HT1080 (cell line): Measurements from ENCODE around the gene HMGB3. TPM values are rescaled to one million over a fixed set of nuclear protein-coding genes. Genes with fewer than 3 reads are reported as not detected.
A peak's percentile ranks its signal among the peaks of the same experiment; 100 is the strongest.
"Not testable (repeated sequence)": the region's sequence is repeated elsewhere in the genome, so short reads cannot be mapped to it uniquely, and the experiment has no call there.

Experiments
- DNase-seq: peaks from one replicate; pipeline ENCODE4 v3.0.0-alpha.2; 2015; ENCODE audit warnings: low read depth
- total RNA-seq: library from RNA; depleted of rRNA; stranded (reverse); fragments of >200 nt; shearing (Covaris generic); gene quantifications from 2 replicates; pipeline ENCODE4 v1.2.3, GENCODE V29; 2014

The HMGB3 gene
- total RNA-seq, 1 experiment from 2014 or later = 28.1 TPM

- no peak for DNase-seq
Measured at GRCh38 chrX:150975655-150976390, 7.3 kb upstream of the HMGB3 start.

- DNase-seq = no peak
Measured at GRCh38 chrX:150977411-150978162, 5.5 kb upstream of the HMGB3 start.

GRCh38 chrX:150980186-150980585 is 2.9 kb upstream of the HMGB3 start:
- no peak for DNase-seq

GRCh38 chrX:150980711-150981110 is 2.4 kb upstream of the HMGB3 start:
- DNase-seq = no peak

GRCh38 chrX:150982235-150982787 is 824 bp upstream of the HMGB3 start:
- no peak for DNase-seq

- DNase-seq = no peak
Measured at GRCh38 chrX:150983521-150984168, 510 bp downstream of the HMGB3 start.

- no peak for DNase-seq
Measured at GRCh38 chrX:150984169-150984824, 1.2 kb downstream of the HMGB3 start.

- not testable (repeated sequence) for DNase-seq
Measured at GRCh38 chrX:150987687-150988086, 4.6 kb downstream of the HMGB3 start.

GRCh38 chrX:150989420-150989819 is 6.3 kb downstream of the HMGB3 start:
- DNase-seq = no peak

GRCh38 chrX:150990910-150991309 is 7.8 kb downstream of the HMGB3 start:
- no peak for DNase-seq

- no peak for DNase-seq
Measured at GRCh38 chrX:151000861-151001331, 17.8 kb downstream of the HMGB3 start.

- DNase-seq = no peak
Measured at GRCh38 chrX:151004085-151004484, 20.9 kb downstream of the HMGB3 start.

GRCh38 chrX:151006410-151007109 is 23.4 kb downstream of the HMGB3 start:
- DNase-seq = no peak

GRCh38 chrX:151009582-151009981 is 26.4 kb downstream of the HMGB3 start:
- DNase-seq = no peak

- no peak for DNase-seq
Measured at GRCh38 chrX:151013164-151013743, 30.1 kb downstream of the HMGB3 start.

- no peak for DNase-seq
Measured at GRCh38 chrX:151015684-151016083, 32.5 kb downstream of the HMGB3 start.

GRCh38 chrX:151019856-151020255 is 36.7 kb downstream of the HMGB3 start:
- no peak for DNase-seq

GRCh38 chrX:151030845-151031244 is 47.7 kb downstream of the HMGB3 start:
- peak; percentile 1 for DNase-seq

GRCh38 chrX:151031391-151031975 is 48.3 kb downstream of the HMGB3 start:
- DNase-seq = peak; percentile 2

- no peak for DNase-seq
Measured at GRCh38 chrX:151039351-151039750, 56.2 kb downstream of the HMGB3 start.
